ENCODE measurements around the gene KDM7A. TPM values are rescaled to one million over a fixed set of nuclear protein-coding genes. Genes with fewer than 3 reads are reported as not detected.
"Not testable (repeated sequence)": the region's sequence is repeated elsewhere in the genome, so short reads cannot be mapped to it uniquely, and the experiment has no call there.

KDM7A gene
- total RNA-seq, 4 donors from 2014 or later = 11.1 to 29.8 (median 20.7) TPM

DNA sequence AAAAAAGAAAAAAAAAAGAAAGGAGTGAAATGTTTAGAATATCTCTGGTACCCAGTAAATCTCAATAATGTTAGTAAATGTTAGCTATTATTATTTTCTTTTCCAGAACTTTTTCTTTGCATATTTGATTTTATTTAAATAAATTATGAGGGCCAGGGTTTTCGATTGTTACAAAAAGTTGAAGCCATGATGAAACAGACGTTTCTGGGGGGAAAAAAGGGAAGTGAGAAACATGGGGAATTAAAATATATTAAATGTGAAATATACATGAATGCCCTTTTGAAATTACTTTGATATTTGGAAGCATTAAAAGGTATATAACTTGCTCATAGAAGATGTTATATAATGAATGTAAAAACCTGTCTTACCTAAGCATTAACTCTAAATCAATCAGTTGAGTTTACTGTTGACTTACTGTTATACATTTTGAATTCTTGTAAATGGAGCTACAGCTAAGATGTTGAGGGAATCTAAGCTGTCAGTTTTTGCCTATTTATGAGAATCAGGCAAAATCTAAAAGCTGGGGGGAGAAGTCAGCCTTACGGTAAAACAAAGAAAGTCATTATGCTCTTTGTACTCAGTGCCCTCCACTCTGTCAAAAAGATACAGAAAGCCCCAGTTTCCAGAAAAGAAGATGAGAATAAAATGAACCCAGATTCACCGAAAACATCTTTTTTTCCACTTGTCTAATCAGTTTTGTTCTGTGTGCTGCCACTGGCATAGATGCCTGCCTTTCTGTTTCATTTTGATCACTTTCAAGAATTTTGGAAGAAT lies 30.0 kb upstream of the KDM7A start:
- no peak overlapping the region for H3K27ac ChIP-seq
- no peak overlapping the region for H3K4me3 ChIP-seq (replicated peaks in 1 of 3)
- H3K4me1 ChIP-seq = peaks cover 6 to 7% of the 10 kb centered on the region in 2 donors
- 87 to 92% methylated on average over 4 of the region's 4 CpGs for WGBS, 2 donors
- no peak for DNase-seq
- no peaks in the 10 kb centered on the region for H3K27me3 ChIP-seq
- TF ChIP-seq, protein P1, sequence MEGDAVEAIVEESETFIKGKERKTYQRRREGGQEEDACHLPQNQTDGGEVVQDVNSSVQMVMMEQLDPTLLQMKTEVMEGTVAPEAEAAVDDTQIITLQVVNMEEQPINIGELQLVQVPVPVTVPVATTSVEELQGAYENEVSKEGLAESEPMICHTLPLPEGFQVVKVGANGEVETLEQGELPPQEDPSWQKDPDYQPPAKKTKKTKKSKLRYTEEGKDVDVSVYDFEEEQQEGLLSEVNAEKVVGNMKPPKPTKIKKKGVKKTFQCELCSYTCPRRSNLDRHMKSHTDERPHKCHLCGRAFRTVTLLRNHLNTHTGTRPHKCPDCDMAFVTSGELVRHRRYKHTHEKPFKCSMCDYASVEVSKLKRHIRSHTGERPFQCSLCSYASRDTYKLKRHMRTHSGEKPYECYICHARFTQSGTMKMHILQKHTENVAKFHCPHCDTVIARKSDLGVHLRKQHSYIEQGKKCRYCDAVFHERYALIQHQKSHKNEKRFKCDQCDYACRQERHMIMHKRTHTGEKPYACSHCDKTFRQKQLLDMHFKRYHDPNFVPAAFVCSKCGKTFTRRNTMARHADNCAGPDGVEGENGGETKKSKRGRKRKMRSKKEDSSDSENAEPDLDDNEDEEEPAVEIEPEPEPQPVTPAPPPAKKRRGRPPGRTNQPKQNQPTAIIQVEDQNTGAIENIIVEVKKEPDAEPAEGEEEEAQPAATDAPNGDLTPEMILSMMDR (IDR thresholded peaks at IDR 0.05) = no peak
- TF ChIP-seq POLR2A (IDR thresholded peaks at IDR 0.05) = no peak
- intact Hi-C loops (cut with DNase I) = no loop called here
- no peaks in the 10 kb centered on the region for H3K9me3 ChIP-seq
- no peaks in the 10 kb centered on the region for H3K36me3 ChIP-seq

DNA sequence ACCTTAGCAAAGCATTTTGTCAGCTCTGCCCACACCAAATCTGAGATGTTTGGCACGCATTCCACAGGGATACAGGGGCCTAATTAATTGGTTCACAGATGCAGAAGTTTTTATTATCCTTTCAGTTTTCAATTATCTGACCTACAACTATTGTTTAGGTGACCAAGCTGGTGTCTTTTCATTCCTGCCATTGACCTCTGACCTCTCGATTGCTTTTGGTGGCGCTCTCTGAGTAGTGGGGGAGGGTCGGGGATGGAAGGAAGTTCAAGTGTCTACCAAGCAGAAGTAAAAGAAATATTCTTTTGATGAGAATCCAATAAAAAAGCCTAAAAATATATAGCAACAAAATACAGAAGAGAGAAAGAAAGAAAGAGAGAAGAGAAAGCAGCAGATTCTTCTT lies 28.8 kb upstream of the KDM7A start:
- Histone ChIP-seq H3K27me3 (no peaks in the 10 kb centered on the region), H3K4me3 (replicated peaks in 1 of 3) (no peak overlapping the region), H3K9me3 (no peaks in the 10 kb centered on the region), H3K27ac (no peak overlapping the region), H3K4me1 (peaks cover 6 to 7% of the 10 kb centered on the region in 2 donors), H3K36me3 (no peaks in the 10 kb centered on the region)
- no peak for DNase-seq
- intact Hi-C loops (cut with DNase I) = no loop called here
- WGBS, 2 donors = 65 to 66% methylated on average over 4 of the region's 4 CpGs
- TF ChIP-seq, protein P1 (IDR thresholded peaks at IDR 0.05) = no peak
- no peak for TF ChIP-seq POLR2A (IDR thresholded peaks at IDR 0.05)

DNA sequence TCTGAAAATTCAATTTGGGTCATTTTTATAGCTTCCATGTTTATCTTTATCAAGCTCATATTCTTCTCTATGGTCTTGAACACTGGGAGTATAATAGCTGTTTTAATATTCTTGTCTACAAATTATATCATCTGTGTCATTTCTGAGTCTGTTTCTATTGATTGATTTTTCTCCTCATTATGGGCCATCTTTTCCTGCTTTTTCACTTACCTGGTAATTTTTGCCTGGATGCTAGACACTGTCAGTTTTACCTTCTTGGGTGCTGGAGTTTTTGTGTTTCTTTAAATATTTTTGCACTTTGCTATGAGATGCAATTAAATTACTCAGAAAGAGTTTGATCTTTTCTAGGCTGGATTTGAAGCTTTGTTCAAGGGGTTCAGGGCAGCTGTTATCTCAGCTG lies 26.8 kb upstream of the KDM7A start:
- TF ChIP-seq POLR2A (IDR thresholded peaks at IDR 0.05) = no peak
- TF ChIP-seq, protein P1 (IDR thresholded peaks at IDR 0.05) = no peak
- H3K27me3 ChIP-seq = no peaks in the 10 kb centered on the region
- H3K9me3 ChIP-seq = no peaks in the 10 kb centered on the region
- no peak overlapping the region for H3K27ac ChIP-seq
- DNase-seq = no peak
- peaks cover 6 to 7% of the 10 kb centered on the region in 2 donors for H3K4me1 ChIP-seq
- H3K4me3 ChIP-seq (replicated peaks in 1 of 3) = no peak overlapping the region
- intact Hi-C loops (cut with DNase I) = no loop called here
- H3K36me3 ChIP-seq = no peaks in the 10 kb centered on the region

DNA sequence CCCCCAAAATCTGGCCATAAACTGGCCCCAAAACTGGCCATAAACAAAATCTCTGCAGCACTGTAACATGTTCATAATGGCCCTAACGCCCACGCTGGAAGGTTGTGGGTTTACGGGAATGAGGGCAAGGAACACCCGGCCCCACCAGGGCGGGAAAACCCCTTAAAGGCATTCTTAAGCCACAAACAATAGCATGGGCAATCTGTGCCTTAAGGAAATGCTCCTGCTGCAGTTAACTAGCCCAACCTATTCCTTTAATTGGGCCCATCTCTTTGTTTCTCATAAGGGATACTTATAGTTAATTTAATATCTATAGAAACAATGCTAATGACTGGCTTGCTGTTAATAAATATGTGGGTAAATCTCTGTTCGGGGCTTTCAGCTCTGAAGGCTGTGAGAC lies 26.2 kb upstream of the KDM7A start:
- H3K4me1 ChIP-seq; intact Hi-C loops (cut with DNase I); H3K9me3 ChIP-seq; DNase-seq; H3K27ac ChIP-seq; H3K27me3 ChIP-seq; H3K4me3 ChIP-seq (replicated peaks in 1 of 3); H3K36me3 ChIP-seq: not testable (repeated sequence)
- 92 to 94% methylated on average over 6 of the region's 6 CpGs for WGBS, 2 donors

GRCh38 chr7:140201393-140201792 lies 24.6 kb upstream of the KDM7A start:
- H3K36me3 ChIP-seq = no peaks in the 10 kb centered on the region
- H3K9me3 ChIP-seq = no peaks in the 10 kb centered on the region
- peaks cover 6 to 7% of the 10 kb centered on the region in 2 donors for H3K4me1 ChIP-seq
- no peak overlapping the region for H3K4me3 ChIP-seq (replicated peaks in 1 of 3)
- no peak overlapping the region for H3K27ac ChIP-seq
- 92 to 93% methylated on average over 6 of the region's 6 CpGs for WGBS, 2 donors
- no peaks in the 10 kb centered on the region for H3K27me3 ChIP-seq
- no peak for DNase-seq
- intact Hi-C loops (cut with DNase I) = no loop called here
- TF ChIP-seq, protein P1 (IDR thresholded peaks at IDR 0.05) = no peak
- TF ChIP-seq POLR2A (IDR thresholded peaks at IDR 0.05) = no peak
